ENCODE results near the gene WDR45. TPM values are rescaled to one million over a fixed set of nuclear protein-coding genes. Genes with fewer than 3 reads are reported as not detected.
A peak's percentile ranks its signal among the peaks of the same experiment; 100 is the strongest.

The WDR45 gene
- total and polyA plus RNA-seq, 5 experiments from 2014 or later, result 42.4 to 124 (median 57.2) TPM

DNA sequence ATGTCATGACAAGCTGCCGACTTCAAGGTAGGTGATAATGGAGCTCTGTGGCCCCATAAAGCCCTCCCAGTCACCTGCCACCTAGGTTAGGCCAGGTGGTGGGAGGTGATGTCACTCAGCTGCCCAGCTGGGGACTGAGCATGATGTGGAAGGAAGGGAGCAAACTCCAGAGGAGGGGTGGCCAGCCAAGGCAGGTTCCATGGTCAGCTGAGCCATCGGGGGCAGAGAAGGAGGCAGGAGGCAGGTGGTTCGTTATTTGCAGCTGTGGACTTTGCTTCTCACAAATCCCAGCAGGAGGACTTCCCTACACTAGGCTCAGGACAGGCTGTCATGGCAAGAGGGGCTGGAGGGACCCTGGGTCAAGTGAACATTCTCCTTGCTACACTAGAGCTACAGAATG lies 18.8 kb downstream of the WDR45 start:
- H3K27ac Mint-ChIP-seq, result peak overlapping the region in 1 of 10 donors; percentile 41
- H3K4me1 Mint-ChIP-seq, result peaks cover 0 to 13% (median 1%) of the 10 kb centered on the region in 4 donors
- DNase-seq, result no peak
- no peak for ATAC-seq
- peaks cover 0 to 2% (median 0%) of the 10 kb centered on the region in 9 donors for H3K9me3 Mint-ChIP-seq
- H3K4me3 Mint-ChIP-seq, result no peak overlapping the region
- peaks cover 0 to 10% (median 0%) of the 10 kb centered on the region in 3 donors for H3K36me3 Mint-ChIP-seq
- POLR2A ChIA-PET, result no interaction called here
- H3K27me3 Mint-ChIP-seq, result no peaks in the 10 kb centered on the region

DNA sequence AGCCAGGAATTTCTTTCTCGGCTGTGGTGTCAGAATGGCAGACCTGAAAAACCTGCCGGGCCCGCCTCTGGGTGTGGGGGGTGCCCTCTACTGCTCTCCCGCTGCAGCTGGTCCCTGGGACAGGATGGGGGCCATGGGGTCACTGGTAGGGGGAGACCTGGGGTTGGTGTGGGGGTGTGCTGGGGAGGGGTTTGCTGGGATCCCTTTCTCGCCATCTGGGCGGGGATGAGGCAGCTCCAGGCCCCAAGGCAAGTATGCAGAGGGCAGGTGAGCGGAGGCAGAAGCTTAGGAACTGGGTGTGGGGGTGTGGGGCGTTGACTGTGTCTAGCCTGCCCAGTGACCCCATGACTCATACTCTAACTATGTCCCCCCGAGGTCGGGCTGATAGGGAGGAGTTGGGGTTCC lies 20.0 kb downstream of the WDR45 start:
- Mint-ChIP-seq H3K9me3 (no peaks in the 10 kb centered on the region), H3K27ac (peak overlapping the region in 3 of 10 donors; percentile 47 to 73 (median 58)), H3K36me3 (peaks cover 0 to 10% (median 0%) of the 10 kb centered on the region in 3 donors), H3K27me3 (no peaks in the 10 kb centered on the region), H3K4me3 (no peak overlapping the region), H3K4me1 (peaks cover 8 to 25% (median 11%) of the 10 kb centered on the region in 4 donors)
- POLR2A ChIA-PET, result no interaction called here
- ATAC-seq (no peak), DNase-seq (no peak)

DNA sequence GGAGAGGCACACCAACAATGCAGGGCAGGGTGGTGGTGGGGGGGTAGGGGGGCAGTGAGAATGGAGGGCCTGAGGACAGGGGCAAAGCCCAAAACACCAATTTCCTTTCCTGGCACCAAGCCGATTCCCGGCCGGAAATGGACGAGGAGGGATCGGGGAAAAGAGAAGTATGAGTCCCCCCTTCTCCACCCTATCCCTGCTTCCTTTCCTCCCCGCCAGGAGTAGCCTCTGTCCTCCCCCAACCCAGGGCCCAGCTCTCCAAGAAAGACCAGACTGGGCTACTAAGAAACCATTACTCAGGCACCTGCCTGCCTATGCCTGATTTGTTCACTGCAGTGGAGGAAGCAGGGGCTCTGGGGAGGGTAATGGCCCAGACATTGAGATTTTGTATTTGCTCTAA lies 20.5 kb downstream of the WDR45 start:
- DNase-seq, result no peak
- ATAC-seq, result no peak
- Mint-ChIP-seq H3K4me1 (peaks cover 13 to 30% (median 16%) of the 10 kb centered on the region in 4 donors), H3K9me3 (no peaks in the 10 kb centered on the region), H3K4me3 (no peak overlapping the region), H3K36me3 (peaks cover 0 to 10% (median 0%) of the 10 kb centered on the region in 3 donors), H3K27ac (peak overlapping the region in 3 of 10 donors; percentile 43 to 71 (median 47)), H3K27me3 (no peaks in the 10 kb centered on the region)
- POLR2A ChIA-PET, result interaction anchor here (1.2 kb wide), 1 partner anchor 16 kb away, joined by 5 read pairs; the partner anchor contains the start of gene TFE3

DNA sequence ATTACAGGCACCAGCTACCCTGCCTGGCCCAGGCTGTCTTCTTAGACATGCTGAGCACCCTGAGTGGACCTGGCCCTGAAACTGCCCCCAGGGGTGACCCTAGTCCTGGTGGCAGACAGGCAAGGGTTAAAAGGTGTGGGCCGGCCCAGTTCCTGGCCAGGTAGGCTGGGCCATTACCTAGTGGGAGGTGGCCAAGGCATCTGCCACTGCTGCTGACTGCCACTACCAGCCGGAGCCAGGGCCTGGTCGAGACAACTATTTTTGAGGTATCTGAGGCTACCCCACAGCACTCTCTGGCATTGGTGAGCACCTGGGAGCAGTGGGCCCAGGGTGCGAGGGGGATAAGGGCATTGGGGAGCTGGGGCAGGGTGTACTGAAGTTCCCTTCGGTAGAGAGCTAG lies 20.9 kb downstream of the WDR45 start, which contains the start of gene CCDC120:
Gene CCDC120 (plus strand): TSS at position 206 of the 400 bp plus-strand sequence. CDS start 3,043 bp downstream, outside the sequence.
- H3K27ac Mint-ChIP-seq, result peak within 1 kb of the TSS in 5 of 10 donors; percentile 43 to 73 (median 58)
- POLR2A ChIA-PET, result interaction anchor here (1.2 kb wide), 1 partner anchor 15 kb away, joined by 5 read pairs; the partner anchor contains the start of gene TFE3
- peaks cover 17 to 33% (median 20%) of the 10 kb centered on the region in 4 donors for H3K4me1 Mint-ChIP-seq
- DNase-seq, result no peak
- ATAC-seq, result no peak
- peaks cover 0 to 10% (median 0%) of the 10 kb centered on the region in 3 donors for H3K36me3 Mint-ChIP-seq
- no peaks in the 10 kb centered on the region for H3K27me3 Mint-ChIP-seq
- no peaks in the 10 kb centered on the region for H3K9me3 Mint-ChIP-seq
- H3K4me3 Mint-ChIP-seq, result no peak within 1 kb of the TSS

DNA sequence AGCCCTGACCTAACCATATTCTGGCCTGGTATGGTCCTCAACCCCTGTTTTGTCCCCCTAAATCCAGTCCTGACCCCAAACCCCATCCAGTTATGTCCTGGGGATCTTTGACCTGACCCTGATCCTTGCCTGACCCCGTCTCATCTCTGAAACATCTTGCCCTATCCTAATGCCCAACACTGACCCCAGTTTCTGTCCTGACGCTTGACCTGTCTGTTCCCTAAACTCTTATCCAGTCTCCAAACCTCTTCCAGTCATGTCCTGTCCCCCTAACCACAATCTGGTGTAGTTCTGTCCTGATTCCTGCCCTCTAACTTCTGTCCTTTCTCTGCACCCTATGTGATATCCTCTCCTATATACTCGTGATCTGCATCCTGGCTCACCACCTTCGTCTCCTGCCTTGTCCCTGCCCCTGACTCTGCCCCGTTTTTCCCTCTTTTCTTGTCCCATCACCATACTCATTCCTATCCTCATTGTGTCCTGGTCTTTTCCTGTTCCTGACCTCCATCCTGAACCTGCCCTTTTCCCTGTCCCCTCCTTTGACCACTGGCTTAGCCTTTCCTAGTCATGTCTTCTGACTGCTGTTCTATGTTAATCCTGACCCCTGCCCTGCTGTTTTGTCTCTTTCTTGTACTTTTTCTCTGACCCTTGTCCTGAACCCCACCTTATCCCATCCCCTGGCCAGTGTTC lies 25.5 kb downstream of the WDR45 start:
- peaks cover 22 to 40% (median 29%) of the 10 kb centered on the region in 4 donors for H3K4me1 Mint-ChIP-seq
- H3K27me3 Mint-ChIP-seq, result no peaks in the 10 kb centered on the region
- H3K4me3 Mint-ChIP-seq, result peak overlapping the region; percentile 67 to 93 (median 86)
- peak overlapping the region; percentile 73 to 98 (median 93) for H3K27ac Mint-ChIP-seq
- no peaks in the 10 kb centered on the region for H3K36me3 Mint-ChIP-seq
- peaks cover 0 to 2% (median 0%) of the 10 kb centered on the region in 9 donors for H3K9me3 Mint-ChIP-seq
- no peak for ATAC-seq
- DNase-seq, result no peak
- POLR2A ChIA-PET, result no interaction called here

DNA sequence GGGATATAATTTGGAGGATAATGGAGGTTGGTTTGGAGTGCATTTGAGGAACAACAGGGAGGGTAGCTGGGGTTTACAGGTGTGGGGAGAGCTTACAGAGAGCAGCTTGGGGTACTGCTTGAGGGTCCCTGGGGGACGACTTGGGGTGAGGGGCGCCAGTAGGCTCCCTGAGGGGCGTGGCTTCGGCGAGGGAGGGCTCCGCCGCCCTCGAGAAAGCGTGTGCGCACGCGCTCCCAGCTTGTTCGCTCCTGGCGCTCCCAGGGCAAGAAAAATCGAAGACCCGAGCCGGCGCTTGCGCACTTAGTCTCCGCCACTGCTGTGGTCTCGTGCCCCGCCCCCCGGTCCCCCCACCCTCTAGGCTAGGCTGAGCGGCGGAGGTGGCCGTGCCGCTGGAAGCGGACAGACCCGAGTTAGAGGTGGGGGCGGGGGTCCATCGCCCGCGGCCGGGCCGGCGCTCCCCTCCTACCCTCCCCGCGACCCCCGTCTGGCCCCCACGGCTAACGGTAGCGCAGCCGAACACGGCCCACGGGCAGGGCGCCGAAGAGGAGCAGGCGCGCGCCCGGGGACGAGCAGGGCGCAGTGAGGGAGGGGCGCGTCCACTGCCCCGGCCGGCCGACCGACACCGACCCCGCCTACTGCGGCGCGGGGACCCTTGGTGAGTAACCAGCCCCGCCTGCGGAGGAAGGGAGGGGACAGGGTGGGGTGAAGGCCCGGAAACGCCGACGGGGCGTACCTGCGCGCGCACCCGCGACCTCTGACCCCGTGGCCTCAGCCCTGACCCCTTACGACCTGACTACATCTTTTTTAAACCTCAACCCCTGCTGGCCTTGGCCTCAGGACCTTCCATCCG lies 26.2 kb downstream of the WDR45 start:
- Mint-ChIP-seq H3K4me1 (peaks cover 22 to 40% (median 29%) of the 10 kb centered on the region in 4 donors), H3K27me3 (no peaks in the 10 kb centered on the region), H3K9me3 (peaks cover 0 to 2% (median 0%) of the 10 kb centered on the region in 9 donors), H3K36me3 (no peaks in the 10 kb centered on the region), H3K27ac (peak overlapping the region; percentile 86 to 98 (median 93)), H3K4me3 (peak overlapping the region; percentile 73 to 93 (median 86))
- DNase-seq (peak; percentile 43 to 84 (median 46)), ATAC-seq (peak; percentile 81 to 86)
- POLR2A ChIA-PET, result interaction anchor here (1.0 to 1.2 kb wide), 2 partner anchors 9 to 96 kb away, joined by 3 read pairs; partner anchors contain the start of gene OTUD5

DNA sequence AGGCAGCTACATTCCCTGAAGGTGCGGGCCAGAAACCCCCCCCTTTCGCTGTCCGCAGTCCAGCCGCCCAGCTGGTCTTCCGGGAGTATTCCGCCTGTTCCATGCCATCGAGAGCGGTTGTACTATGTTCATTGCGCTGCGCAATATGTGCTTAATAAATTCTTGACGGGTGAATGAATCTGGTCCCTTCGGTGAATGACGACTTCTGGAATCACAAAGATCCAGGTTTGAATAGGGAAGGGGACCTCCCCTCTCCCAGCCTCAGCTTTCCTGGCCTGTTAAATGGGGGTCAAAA lies 35.8 kb downstream of the WDR45 start:
- Mint-ChIP-seq H3K27me3 (no peaks in the 10 kb centered on the region), H3K9me3 (no peaks in the 10 kb centered on the region), H3K36me3 (peaks cover 0 to 6% (median 0%) of the 10 kb centered on the region in 3 donors), H3K4me3 (peak overlapping the region in 9 of 10 donors; percentile 81 to 94 (median 84)), H3K27ac (peak overlapping the region; percentile 83 to 96 (median 94)), H3K4me1 (peaks cover 11 to 37% (median 34%) of the 10 kb centered on the region in 4 donors)
- POLR2A ChIA-PET, result interaction anchor here (0.7 to 3.2 kb wide), 7 partner anchors 9 to 132 kb away, joined by 3 to 15 read pairs (median 5); partner anchors contain the start of genes CCDC120, GRIPAP1, OTUD5 and PRAF2
- ATAC-seq (no peak), DNase-seq (no peak)

DNA sequence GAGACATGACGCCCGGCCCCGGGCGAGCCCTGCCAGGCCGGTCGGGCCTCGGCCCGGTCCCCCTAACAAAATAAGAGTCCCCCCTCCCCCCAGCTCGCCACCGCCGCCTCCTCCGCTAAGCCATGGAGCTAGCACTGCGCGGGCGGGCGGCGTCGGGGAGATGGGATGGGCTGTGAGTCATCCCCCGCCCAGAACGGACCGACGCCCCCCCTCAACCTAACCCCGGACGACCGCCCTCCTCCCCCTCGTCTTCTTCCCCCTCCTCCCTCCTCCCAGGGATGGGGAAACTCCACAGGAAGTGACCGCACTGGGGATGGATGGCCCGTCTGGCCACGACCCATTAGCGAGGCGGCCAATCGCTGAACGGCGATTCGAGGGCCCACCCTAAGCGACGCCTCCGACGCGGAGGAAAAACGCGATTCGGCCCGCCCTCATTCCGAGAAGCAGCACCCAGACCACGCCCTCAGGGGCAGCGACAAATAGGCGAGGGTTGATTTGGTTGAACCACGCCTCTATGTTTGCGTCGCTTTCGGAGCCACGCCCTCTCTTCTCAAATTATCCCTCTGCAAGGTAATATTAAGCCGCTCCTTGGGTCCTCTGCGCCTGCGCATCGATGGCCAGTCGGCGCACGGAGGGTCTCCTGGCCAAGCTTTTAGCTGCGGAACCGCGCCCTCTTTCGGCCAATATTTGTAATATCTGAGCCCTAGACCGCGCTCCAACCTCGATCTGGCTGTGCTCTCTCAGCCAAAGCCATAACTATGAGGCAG lies 36.3 kb downstream of the WDR45 start, which contains the start of gene TFE3:
Gene TFE3 (minus strand): TSS at position 138 of the 767 bp plus-strand sequence. CDS start 131 bp downstream, at position 7.
- H3K27me3 Mint-ChIP-seq, result no peaks in the 10 kb centered on the region
- H3K9me3 Mint-ChIP-seq, result no peaks in the 10 kb centered on the region
- peaks cover 13 to 40% (median 35%) of the 10 kb centered on the region in 4 donors for H3K4me1 Mint-ChIP-seq
- H3K36me3 Mint-ChIP-seq, result peaks cover 0 to 12% (median 3%) of the 10 kb centered on the region in 3 donors
- ATAC-seq (peak; percentile 88 to 89), DNase-seq (peak; percentile 83 to 98 (median 94))
- H3K4me3 Mint-ChIP-seq, result peak within 1 kb of the TSS; percentile 81 to 94 (median 88)
- POLR2A ChIA-PET, result interaction anchor here (0.6 to 3.2 kb wide), 13 partner anchors 10 to 455 kb away, joined by 3 to 15 read pairs (median 4); partner anchors contain the start of genes CCDC120, GRIPAP1, OTUD5 and PRAF2
- peak within 1 kb of the TSS; percentile 83 to 96 (median 94) for H3K27ac Mint-ChIP-seq

DNA sequence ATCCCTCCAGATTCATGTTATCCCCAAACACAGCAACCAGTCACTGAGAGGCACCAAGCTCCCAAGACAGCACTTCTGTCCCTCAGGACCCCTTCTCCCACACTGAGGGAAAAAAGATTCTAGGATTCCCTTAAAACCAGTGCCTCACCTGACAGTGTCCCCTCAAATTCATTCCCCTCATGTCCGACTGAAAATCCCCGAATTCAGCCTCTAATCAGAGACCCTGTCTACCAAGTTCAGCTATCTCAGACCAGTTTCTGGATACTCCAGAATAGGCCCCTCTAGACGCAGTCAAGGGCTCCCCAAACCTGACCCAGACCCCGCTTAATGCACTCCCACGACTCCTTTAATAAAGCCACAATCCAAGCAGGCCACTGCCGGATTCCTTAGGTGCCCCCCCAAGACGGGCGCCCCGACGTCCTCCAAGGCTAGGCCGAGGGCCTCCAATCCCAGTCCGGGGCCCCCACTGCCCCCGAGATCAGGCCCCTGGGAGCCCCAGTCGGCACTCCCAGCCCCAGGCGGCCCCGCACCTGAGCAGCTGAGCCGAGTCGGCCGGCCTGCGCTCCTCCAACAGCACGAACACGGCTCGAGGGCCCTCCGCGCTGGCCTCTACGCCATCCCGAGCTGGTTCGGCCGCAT lies 37.0 kb downstream of the WDR45 start:
- ATAC-seq, result peak; percentile 1 to 12

DNA sequence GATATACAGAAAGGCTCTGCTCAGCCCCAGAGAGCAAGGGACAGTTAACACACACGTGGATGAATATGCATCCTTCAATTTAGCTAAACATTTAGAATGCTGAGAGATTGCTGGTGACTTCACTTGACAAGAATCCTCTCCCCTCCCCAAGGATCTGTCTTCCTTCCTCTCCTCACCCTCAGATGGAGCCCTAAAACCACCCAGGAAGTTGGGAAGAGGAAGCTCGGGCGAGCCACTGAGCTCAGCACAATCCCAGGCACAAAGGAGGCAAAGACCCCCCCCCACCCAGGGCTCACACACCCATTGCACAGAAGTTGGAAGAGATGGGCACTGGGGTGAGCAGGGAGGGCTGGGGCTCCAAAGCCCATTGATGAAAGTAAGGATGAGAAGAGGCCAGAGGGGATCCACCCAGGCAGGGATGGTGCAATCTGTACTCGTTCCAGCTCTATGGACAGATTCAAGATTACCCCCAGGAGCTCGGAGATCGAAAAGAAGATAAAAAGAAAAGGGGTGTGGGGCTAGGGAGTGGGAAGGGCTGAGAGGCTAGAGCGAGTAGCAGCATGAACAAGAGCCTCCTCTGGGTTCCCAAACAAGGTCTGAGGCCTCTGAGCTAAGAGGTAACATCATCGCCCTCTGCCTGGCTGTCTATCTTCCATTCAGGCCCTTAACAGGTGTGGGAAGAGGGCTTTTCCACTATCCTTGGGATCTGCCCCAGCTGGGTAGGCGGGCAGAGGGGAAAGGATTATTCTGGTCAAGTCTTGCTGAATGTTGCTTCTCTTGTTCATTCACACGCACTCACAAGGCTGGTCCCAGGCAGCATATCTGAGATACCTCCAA lies 37.7 kb downstream of the WDR45 start:
- Mint-ChIP-seq H3K27me3 (no peaks in the 10 kb centered on the region), H3K4me3 (peak overlapping the region; percentile 81 to 94 (median 88)), H3K9me3 (no peaks in the 10 kb centered on the region), H3K36me3 (peaks cover 0 to 18% (median 3%) of the 10 kb centered on the region in 3 donors), H3K27ac (peak overlapping the region; percentile 83 to 96 (median 94)), H3K4me1 (peaks cover 13 to 40% (median 35%) of the 10 kb centered on the region in 4 donors)
- ATAC-seq, result no peak
- POLR2A ChIA-PET, result interaction anchor here (0.6 to 3.2 kb wide), 8 partner anchors 38 to 231 kb away, joined by 3 to 15 read pairs (median 4); partner anchors contain the start of genes GPKOW, GRIPAP1, OTUD5 and PQBP1
- DNase-seq, result no peak

More for the DNA sequence above, 37.0 kb downstream of the WDR45 start:
- peak overlapping the region; percentile 83 to 96 (median 94) for H3K27ac Mint-ChIP-seq
- H3K4me3 Mint-ChIP-seq, result peak overlapping the region; percentile 81 to 94 (median 88)
- POLR2A ChIA-PET, result interaction anchor here (0.6 to 3.2 kb wide), 12 partner anchors 16 to 151 kb away, joined by 3 to 15 read pairs (median 4); partner anchors contain the start of genes CCDC120, GPKOW, GRIPAP1 and OTUD5
- peaks cover 0 to 13% (median 3%) of the 10 kb centered on the region in 3 donors for H3K36me3 Mint-ChIP-seq
- no peaks in the 10 kb centered on the region for H3K27me3 Mint-ChIP-seq
- no peak for DNase-seq
- no peaks in the 10 kb centered on the region for H3K9me3 Mint-ChIP-seq
- H3K4me1 Mint-ChIP-seq, result peaks cover 13 to 40% (median 35%) of the 10 kb centered on the region in 4 donors

All from naive thymus-derived CD8-positive, alpha-beta T cell (primary cell).